Right lobe of liver (tissue), 6 donors: ENCODE data around the gene GOLGA8B. TPM values are rescaled to one million over a fixed set of nuclear protein-coding genes. Genes with fewer than 3 reads are reported as not detected.
"Not testable (repeated sequence)": the region's sequence is repeated elsewhere in the genome, so short reads cannot be mapped to it uniquely, and the experiment has no call there.

Experiments used
- ATAC-seq, 4 donors: fragments of 200-7000 bp; cut with Tn5 transposase; one replicate each; pipeline ENCODE4 v1.9.1; 2020; ENCODE audit warnings: mild to moderate bottlenecking in 4 of 4, moderate library complexity in 4 of 4
- DNase-seq, 3 donors: peaks; one replicate each; pipeline ENCODE4 v3.0.0-alpha.2; 2020
- H3K27ac ChIP-seq, 3 donors: fragments of 200-600 bp; one replicate each; pipeline ENCODE4 v1.8.0; 2022
- H3K27me3 ChIP-seq, 2 donors: fragments of 200-600 bp; one replicate each; pipeline ENCODE4 v1.8.0; 2022
- H3K36me3 ChIP-seq, 4 donors: fragments of 200-600 bp; sonication (generic) in 1 of 4; one replicate each; pipeline versions ENCODE4 v1.5.1 to v1.8.0; 2017 to 2022; ENCODE audit warnings: control low read depth in 1 of 4
- H3K4me1 ChIP-seq, 4 donors: fragments of 200-600 bp; sonication (generic) in 1 of 4; one replicate each; pipeline versions ENCODE4 v1.5.1 to v1.8.0; 2017 to 2022; ENCODE audit warnings: control low read depth in 1 of 4
- H3K4me3 ChIP-seq, 3 donors: fragments of 200-600 bp; one replicate each; pipeline ENCODE4 v1.8.0; 2022
- H3K9me3 ChIP-seq, 4 donors: fragments of 200-600 bp; sonication (generic) in 1 of 4; one replicate each; pipeline versions ENCODE4 v1.5.1 to v1.8.0; 2017 to 2022; ENCODE audit warnings: control low read depth in 1 of 4
- CTCF ChIP-seq, 4 donors: fragments of 200-600 bp in 3 of 4; fragments of 450-650 bp in 1 of 4; IDR thresholded peaks; one replicate each; pipeline versions ENCODE4 v1.5.1 to v1.8.0; 2016 to 2022; ENCODE audit warnings: antibody characterized with exemption in 4 of 4, mild to moderate bottlenecking in 2 of 4
- POLR2A ChIP-seq: fragments of 450-650 bp; IDR thresholded peaks from one replicate; pipeline ENCODE4 v1.6.1; 2017; ENCODE audit warnings: antibody characterized with exemption, mild to moderate bottlenecking
- WGBS: methylation state at CpG from one replicate; pipeline ENCODE4 v1.1.6; 2018; ENCODE audit warnings: low coverage, low lambda C conversion rate; ENCODE audit not compliant: insufficient coverage; ENCODE audit errors: missing lambda C conversion rate; 5-methylcytosine and 5-hydroxymethylcytosine counted together
- intact Hi-C, 2 donors: fragments of 100-400 bp; cut with DNase I; formaldehyde crosslinking; loops; one replicate each; pipeline versions ENCODE4 v1.11.2 to v1.14.1; 2022
- long read RNA-seq: library from polyadenylated mRNA; unstranded; transcript quantifications from one replicate; pipeline ENCODE4 v2.0.0, GENCODE V29; 2019
- total RNA-seq, 6 experiments: library from RNA; depleted of rRNA in 2 of 6; stranded (reverse); fragments of >200 nt in 2 of 6; fragmentation: NEBNext Ultra II Directional in 3 of 6; extraction: Animal tissue kit (Norgen Biotek cat#: 25700) in 3 of 6; gene quantifications; one replicate each; pipeline versions ENCODE4 v1.1.0 to v1.2.4, GENCODE V29; 2016 to 2023
- donor health status: DM: no; HTN: yes; CAD: no.
- donor health status: DM: no; HTN: no; CAD: no.
- donor health status: DM: no; HTN: no; CAD: no.
- donor health status: DM: no; HTN: yes; CAD: no.
- donor health status: DM: no; HTN: yes; CAD: no.

Gene GOLGA8B, protein sequence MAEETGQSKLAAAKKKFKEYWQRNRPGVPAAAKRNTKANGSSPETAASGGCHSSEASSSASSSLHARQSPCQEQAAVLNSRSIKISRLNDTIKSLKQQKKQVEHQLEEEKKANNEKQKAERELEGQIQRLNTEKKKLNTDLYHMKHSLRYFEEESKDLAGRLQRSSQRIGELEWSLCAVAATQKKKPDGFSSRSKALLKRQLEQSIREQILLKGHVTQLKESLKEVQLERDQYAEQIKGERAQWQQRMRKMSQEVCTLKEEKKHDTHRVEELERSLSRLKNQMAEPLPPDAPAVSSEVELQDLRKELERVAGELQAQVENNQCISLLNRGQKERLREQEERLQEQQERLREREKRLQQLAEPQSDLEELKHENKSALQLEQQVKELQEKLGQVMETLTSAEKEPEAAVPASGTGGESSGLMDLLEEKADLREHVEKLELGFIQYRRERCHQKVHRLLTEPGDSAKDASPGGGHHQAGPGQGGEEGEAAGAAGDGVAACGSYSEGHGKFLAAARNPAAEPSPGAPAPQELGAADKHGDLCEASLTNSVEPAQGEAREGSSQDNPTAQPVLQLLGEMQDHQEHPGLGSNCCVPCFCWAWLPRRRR
- 10 to 100 TPM; 21.9 to 53.4 (median 30.8) TPM for total RNA-seq
- long read RNA-seq, partial matches to known transcripts: 0 of 1 reads
- long read RNA-seq, other reads (novel, unspliced or antisense): 1 of 1 reads

DNA sequence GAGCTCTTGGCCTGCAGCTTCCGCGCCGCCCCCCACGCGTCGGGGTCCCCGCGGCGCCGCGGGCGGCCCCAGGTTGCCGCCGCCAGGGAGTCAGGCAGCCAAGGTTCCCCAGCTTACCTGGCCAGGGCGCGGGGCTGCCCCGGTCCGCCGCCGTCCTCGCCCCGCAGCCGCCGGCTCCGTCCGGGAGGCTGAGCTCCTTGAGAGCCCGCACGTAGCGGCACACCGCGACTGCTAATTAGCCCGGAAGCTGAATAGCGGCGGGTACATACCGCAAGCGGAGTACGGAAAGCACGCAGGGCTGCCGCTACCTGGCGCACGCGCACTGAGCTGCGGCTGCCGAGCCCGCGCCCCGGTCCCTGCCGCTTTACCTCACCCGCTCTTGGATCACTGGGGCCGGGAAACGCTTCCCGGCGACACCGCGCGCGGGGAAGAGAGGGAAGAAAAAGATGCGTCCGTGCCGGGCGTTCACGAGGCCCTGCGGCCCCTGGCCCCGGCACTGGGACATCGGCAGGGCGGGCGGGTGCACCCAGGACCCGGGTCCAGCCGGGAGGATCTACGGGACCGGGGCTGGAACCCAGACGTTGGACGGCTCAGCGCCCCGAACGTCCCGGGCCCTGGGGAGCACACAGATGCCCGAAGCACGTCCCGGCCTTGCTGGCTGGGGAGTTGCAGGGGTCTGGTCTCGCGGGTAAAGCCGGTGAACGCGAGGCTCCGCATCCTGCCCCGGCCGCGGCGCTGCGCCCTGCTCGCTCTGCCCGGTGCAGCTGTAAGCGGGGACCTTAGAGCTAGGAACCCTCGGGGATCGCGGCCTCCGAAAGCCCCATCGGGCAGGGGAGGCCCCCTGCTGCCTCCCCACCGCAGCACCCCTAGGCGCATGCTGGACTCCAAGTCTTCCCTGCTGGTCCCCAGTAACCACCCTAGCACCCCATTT, at the start of gene GOLGA8B:
Gene GOLGA8B (minus strand): TSS at position 253 of the 931 bp plus-strand sequence. CDS start 47,739 bp downstream, outside the sequence.
- Histone ChIP-seq H3K4me3 (peak within 1 kb of the TSS; percentile 67 to 96 (median 85)), H3K27ac (peak within 1 kb of the TSS; percentile 12 to 60 (median 44)), H3K9me3 (no peaks in the 10 kb centered on the region), H3K36me3 (no peaks in the 10 kb centered on the region), H3K4me1 (peaks cover 0 to 8% (median 0%) of the 10 kb centered on the region in 4 donors), H3K27me3 (no peaks in the 10 kb centered on the region)
- intact Hi-C loops: loop anchor here in 1 of 2 donors (10.0 kb wide), 1 partner anchor 239 kb away; the partner anchor contains the start of genes NOP10 and NUTM1
- ATAC-seq: peak; percentile 81 to 86 (median 84)
- TF ChIP-seq CTCF (IDR thresholded peaks at IDR 0.05) (no peak), POLR2A (peak; percentile 63)
- DNase-seq: peak; percentile 81 to 88 (median 85)
- 0% methylated on average over 13 of the region's 101 CpGs for WGBS

DNA sequence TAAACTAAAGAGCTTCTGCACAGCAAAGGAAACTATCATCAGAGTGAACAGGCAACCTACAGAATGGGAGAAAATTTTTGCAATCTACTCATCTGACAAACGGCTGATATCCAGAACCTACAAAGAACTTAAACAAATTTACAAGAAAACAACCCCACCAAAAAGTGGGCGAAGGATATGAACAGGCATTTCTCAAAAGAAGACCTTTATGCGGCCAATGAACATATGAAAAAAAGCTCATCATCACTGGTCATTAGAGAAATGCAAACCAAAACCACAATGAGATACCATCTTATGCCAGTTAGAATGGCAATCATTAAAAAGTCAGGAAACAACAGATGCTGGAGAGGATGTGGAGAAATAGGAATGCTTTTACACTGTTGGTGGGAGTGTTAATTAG, 49.7 kb upstream of the GOLGA8B start:
- H3K9me3 ChIP-seq, DNase-seq, H3K36me3 ChIP-seq, H3K4me1 ChIP-seq, H3K4me3 ChIP-seq, H3K27ac ChIP-seq, ATAC-seq, intact Hi-C loops, H3K27me3 ChIP-seq: not testable (repeated sequence)
- WGBS: 67% methylated on average over 3 of the region's 3 CpGs

GRCh38 chr15:34628577-34629152, 45.2 kb upstream of the GOLGA8B start:
- 52% methylated on average over 2 of the region's 2 CpGs for WGBS
- no peak for TF ChIP-seq POLR2A
- TF ChIP-seq CTCF (IDR thresholded peaks at IDR 0.05): no peak
- ATAC-seq (no peak), DNase-seq (no peak)
- Histone ChIP-seq H3K27ac (no peak overlapping the region), H3K27me3 (no peaks in the 10 kb centered on the region), H3K4me3 (no peak overlapping the region), H3K36me3 (no peaks in the 10 kb centered on the region), H3K9me3 (no peaks in the 10 kb centered on the region), H3K4me1 (no peaks in the 10 kb centered on the region)
- intact Hi-C loops: no loop called here

DNA sequence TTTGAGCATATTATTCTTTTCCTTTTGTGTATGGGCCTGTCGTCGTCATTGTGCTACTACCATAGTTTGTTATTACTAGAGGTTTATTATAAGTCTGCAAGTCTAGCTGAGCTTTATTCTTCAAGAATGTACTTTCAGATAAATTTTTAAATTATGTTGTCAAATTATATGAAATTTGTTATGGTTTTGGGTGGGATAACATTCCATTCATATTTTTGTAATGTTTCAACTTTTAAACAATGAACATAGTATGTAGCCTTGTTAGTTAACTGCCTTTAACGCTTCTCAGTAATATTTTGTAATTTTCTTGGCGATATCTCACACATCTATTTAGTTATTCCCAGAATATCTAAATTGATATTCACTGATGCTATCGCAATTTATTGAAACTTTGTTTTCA, 41.6 kb upstream of the GOLGA8B start:
- DNase-seq (no peak), ATAC-seq (no peak)
- Histone ChIP-seq H3K4me1 (no peaks in the 10 kb centered on the region), H3K36me3 (no peaks in the 10 kb centered on the region), H3K9me3 (no peaks in the 10 kb centered on the region), H3K27ac (no peak overlapping the region), H3K27me3 (no peaks in the 10 kb centered on the region), H3K4me3 (no peak overlapping the region)
- intact Hi-C loops: no loop called here
- 75% methylated on average over 5 of the region's 5 CpGs for WGBS
- TF ChIP-seq CTCF (IDR thresholded peaks at IDR 0.05): no peak
- no peak for TF ChIP-seq POLR2A
